BLaER1 treated with 17β-estradiol and CSF1 and Interleukin-3, amounts not matched to agents 10 nM and 100 nM (cell line): ENCODE measurements around the gene KCNN3.

Experiments
- H3K27ac ChIP-seq, 11 experiments: shearing (Covaris generic); formaldehyde crosslinking; 2 replicates each; pipeline ENCODE4 v1.8.1; 2022
- H3K27me3 ChIP-seq, 11 experiments: shearing (Covaris generic); formaldehyde crosslinking; 2 replicates each; pipeline ENCODE4 v1.8.1; 2022
- H3K36me3 ChIP-seq, 11 experiments: shearing (Covaris generic); formaldehyde crosslinking; 2 replicates each; pipeline ENCODE4 v1.8.1; 2022
- H3K4me1 ChIP-seq, 10 experiments: shearing (Covaris generic); formaldehyde crosslinking; 2 replicates each; pipeline ENCODE4 v1.8.1; 2022
- H3K4me2 ChIP-seq, 11 experiments: shearing (Covaris generic); formaldehyde crosslinking; 2 replicates each; pipeline ENCODE4 v1.8.1; 2022
- H3K4me3 ChIP-seq, 10 experiments: shearing (Covaris generic); formaldehyde crosslinking; 2 replicates each; pipeline ENCODE4 v1.8.1; 2022
- H3K9ac ChIP-seq, 11 experiments: shearing (Covaris generic); formaldehyde crosslinking; 2 replicates each; pipeline ENCODE4 v1.8.1; 2022
- H3K9me3 ChIP-seq, 11 experiments: shearing (Covaris generic); formaldehyde crosslinking; replicated peaks in 1 of 11; 2 replicates each; pipeline ENCODE4 v1.8.1; 2022
- H4K20me1 ChIP-seq, 11 experiments: shearing (Covaris generic); formaldehyde crosslinking; 2 replicates each; pipeline ENCODE4 v1.8.1; 2022
- Cebpa-rat ChIP-seq, 11 experiments: shearing (Covaris generic); IDR thresholded peaks; 2 replicates each; pipeline ENCODE4 v1.8.1; 2022

The KCNN3 gene

DNA sequence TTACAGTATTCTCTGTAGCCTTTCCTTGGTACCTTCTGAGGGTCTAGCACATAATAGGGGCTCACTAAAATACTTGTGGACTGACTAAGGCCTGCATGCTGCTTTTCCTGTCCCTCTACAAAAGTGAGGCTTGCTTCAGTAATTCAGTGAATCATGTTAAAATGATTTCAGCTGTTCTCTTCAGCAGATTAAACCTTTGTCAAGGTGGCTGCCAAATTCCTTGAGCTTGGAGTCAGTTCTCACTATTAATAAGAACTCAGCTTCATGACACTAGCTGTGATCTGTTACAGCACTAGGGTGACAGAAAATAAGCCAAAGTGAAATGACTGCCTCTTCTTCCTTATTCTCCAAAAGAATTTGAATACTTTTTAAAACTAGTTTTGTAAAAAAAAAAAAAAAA is 128.8 kb downstream of the KCNN3 start:
- Histone ChIP-seq H3K27me3 (no peaks in the 10 kb centered on the region; a peak in 3 of 22 replicates), H4K20me1 (no peaks in the 10 kb centered on the region), H3K4me2 (no peak overlapping the region), H3K4me3 (no peak overlapping the region), H3K36me3 (no peaks in the 10 kb centered on the region), H3K9ac (no peak overlapping the region), H3K4me1 (peaks cover 19 to 40% (median 31%) of the 10 kb centered on the region in 10 experiments), H3K9me3 (peaks cover 0 to 13% (median 0%) of the 10 kb centered on the region in 11 experiments; a peak in 3 of 22 replicates), H3K27ac (no peak overlapping the region)
- TF ChIP-seq Cebpa-rat (IDR thresholded peaks at IDR 0.05), result no peak

DNA sequence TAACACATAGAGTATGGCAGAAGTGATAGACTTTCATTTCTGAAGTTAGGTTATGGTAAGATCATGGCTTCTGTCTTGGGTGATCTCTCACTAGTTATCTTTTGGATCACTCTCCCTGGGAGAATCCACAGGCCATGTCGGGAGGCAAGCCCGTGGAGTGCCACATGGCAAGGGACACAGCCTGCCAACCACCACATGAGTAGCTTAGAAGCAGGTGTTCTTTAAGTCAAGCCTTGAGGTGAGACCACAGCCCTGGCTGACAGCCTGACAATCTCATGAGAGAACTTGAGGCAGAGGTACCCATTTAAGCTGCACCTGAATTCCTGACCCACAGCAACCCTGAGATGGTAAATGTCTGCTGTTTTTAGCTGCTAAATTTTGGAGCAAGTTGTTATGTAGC is 130.4 kb downstream of the KCNN3 start:
- H3K9ac ChIP-seq, result no peak overlapping the region
- H3K4me2 ChIP-seq, result no peak overlapping the region
- no peaks in the 10 kb centered on the region for H4K20me1 ChIP-seq
- no peaks in the 10 kb centered on the region; a peak in 2 of 22 replicates for H3K27me3 ChIP-seq
- H3K4me1 ChIP-seq, result peaks cover 16 to 40% (median 30%) of the 10 kb centered on the region in 10 experiments
- H3K9me3 ChIP-seq, result peaks cover 0 to 13% (median 0%) of the 10 kb centered on the region in 11 experiments; a peak in 3 of 22 replicates
- H3K4me3 ChIP-seq, result no peak overlapping the region
- no peaks in the 10 kb centered on the region for H3K36me3 ChIP-seq
- no peak for TF ChIP-seq Cebpa-rat (IDR thresholded peaks at IDR 0.05)
- H3K27ac ChIP-seq, result no peak overlapping the region

DNA sequence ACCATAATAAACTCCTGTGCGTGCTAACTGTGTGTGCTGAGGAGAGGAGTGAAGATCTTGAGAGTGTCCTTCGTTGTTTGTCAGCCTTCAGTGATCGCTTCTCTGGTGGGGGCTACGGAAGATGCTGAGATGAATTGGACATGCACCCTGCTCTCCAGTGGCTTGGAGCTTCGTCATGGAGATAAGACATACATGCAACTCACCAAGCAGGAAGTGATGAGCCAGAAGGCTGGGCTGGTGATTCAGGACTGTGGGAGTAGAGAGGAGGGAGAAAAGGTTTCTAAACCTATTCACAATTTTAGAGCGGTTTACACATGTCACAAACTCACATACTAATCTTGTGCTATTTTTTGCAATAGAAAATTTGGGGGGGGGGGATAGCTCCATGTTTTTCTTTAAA is 133.2 kb downstream of the KCNN3 start:
- Histone ChIP-seq H3K27ac (peak overlapping the region in 1 of 11 experiments; percentile 43; a peak in 1 of 22 replicates), H4K20me1 (no peaks in the 10 kb centered on the region), H3K4me3 (no peak overlapping the region), H3K9me3 (peaks cover 0 to 13% (median 0%) of the 10 kb centered on the region in 11 experiments; a peak in 3 of 22 replicates), H3K36me3 (no peaks in the 10 kb centered on the region), H3K4me2 (peak overlapping the region in 7 of 11 experiments; percentile 1 to 77 (median 39); a peak in 12 of 22 replicates), H3K9ac (no peak overlapping the region), H3K4me1 (peaks cover 36 to 63% (median 55%) of the 10 kb centered on the region in 10 experiments), H3K27me3 (no peaks in the 10 kb centered on the region)
- no peak for TF ChIP-seq Cebpa-rat (IDR thresholded peaks at IDR 0.05)

DNA sequence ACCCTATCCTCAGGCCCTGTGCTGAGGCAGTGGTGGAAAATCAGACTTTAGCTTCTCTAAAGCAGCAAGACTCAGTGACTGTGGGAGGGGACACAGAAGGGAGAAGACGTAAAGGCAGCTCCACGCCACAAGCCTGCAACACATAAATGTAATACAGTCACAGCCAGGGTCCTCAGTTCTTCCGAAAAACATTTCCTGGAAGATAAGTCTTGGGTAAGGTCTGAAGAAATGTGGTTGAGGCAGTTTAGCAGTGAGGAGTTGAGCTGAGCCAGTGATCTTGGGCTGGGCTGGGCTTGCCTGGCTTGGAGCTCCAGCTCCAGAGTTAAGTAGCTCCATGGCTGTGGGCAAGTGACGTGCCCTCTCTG is 134.3 kb downstream of the KCNN3 start:
- Histone ChIP-seq H3K4me3 (no peak overlapping the region), H3K27me3 (no peaks in the 10 kb centered on the region), H3K4me1 (peaks cover 36 to 69% (median 57%) of the 10 kb centered on the region in 10 experiments), H4K20me1 (no peaks in the 10 kb centered on the region), H3K27ac (peak overlapping the region in 2 of 11 experiments; percentile 36 to 43; a peak in 2 of 22 replicates), H3K4me2 (peak overlapping the region; percentile 6 to 77 (median 55)), H3K36me3 (no peaks in the 10 kb centered on the region), H3K9ac (no peak overlapping the region), H3K9me3 (peaks cover 0 to 10% (median 0%) of the 10 kb centered on the region in 11 experiments; a peak in 3 of 22 replicates)
- TF ChIP-seq Cebpa-rat (IDR thresholded peaks at IDR 0.05), result no peak

DNA sequence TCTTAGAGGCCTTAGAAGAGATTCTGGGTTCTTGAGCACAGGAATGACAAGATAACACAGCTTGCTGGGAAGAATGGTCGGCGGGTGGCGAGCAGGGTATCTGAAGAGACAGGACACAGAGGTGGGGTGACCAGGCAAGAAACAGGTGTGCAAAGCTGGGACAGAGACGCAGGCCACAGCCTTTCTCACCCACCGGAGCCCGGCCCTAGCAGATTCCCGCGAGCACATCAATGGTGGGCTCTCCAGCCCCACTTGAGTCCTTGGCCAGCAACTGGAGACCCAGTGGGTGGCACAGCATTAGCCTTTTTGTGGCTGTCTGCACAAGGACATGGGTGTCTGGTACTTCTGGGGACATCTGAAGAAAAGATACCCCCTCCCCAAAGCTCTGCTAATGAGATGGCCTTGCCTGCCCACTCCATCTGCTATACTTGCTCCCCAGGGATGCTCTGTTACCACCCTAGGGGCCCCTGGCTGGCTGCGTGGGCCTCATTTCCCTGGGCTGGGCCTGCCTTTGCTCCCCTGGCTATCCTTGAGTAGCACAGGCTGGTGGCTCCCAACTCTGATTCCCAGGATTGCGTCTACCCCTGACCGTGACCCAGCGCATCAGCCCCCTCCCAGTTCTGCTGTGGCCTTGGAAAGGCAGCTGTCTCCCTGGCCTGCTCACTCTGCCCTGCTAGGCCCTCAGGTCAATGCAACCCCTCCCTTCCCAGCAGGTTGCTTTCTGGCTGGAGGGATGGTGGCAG is 134.8 kb downstream of the KCNN3 start:
- no peaks in the 10 kb centered on the region for H4K20me1 ChIP-seq
- H3K9ac ChIP-seq, result no peak overlapping the region
- peak overlapping the region in 3 of 11 experiments; percentile 13 to 43 (median 36); a peak in 2 of 22 replicates for H3K27ac ChIP-seq
- H3K27me3 ChIP-seq, result no peaks in the 10 kb centered on the region
- H3K9me3 ChIP-seq, result peaks cover 0 to 4% (median 0%) of the 10 kb centered on the region in 11 experiments; a peak in 3 of 22 replicates
- H3K4me1 ChIP-seq, result peaks cover 36 to 75% (median 63%) of the 10 kb centered on the region in 10 experiments
- no peak overlapping the region for H3K4me3 ChIP-seq
- peak overlapping the region; percentile 6 to 77 (median 55); a peak in 21 of 22 replicates for H3K4me2 ChIP-seq
- no peak for TF ChIP-seq Cebpa-rat (IDR thresholded peaks at IDR 0.05)
- H3K36me3 ChIP-seq, result no peaks in the 10 kb centered on the region

GRCh38 chr1:154733621-154734020 is 136.5 kb downstream of the KCNN3 start:
- TF ChIP-seq Cebpa-rat (IDR thresholded peaks at IDR 0.05), result no peak
- Histone ChIP-seq H3K4me3 (no peak overlapping the region), H3K4me2 (peak overlapping the region; percentile 33 to 77 (median 64)), H3K9ac (no peak overlapping the region), H3K4me1 (peaks cover 36 to 91% (median 79%) of the 10 kb centered on the region in 10 experiments), H3K9me3 (no peaks in the 10 kb centered on the region), H3K27me3 (no peaks in the 10 kb centered on the region), H3K36me3 (no peaks in the 10 kb centered on the region), H3K27ac (peak overlapping the region in 3 of 11 experiments; percentile 2 to 20 (median 12); a peak in 2 of 22 replicates), H4K20me1 (no peaks in the 10 kb centered on the region)

DNA sequence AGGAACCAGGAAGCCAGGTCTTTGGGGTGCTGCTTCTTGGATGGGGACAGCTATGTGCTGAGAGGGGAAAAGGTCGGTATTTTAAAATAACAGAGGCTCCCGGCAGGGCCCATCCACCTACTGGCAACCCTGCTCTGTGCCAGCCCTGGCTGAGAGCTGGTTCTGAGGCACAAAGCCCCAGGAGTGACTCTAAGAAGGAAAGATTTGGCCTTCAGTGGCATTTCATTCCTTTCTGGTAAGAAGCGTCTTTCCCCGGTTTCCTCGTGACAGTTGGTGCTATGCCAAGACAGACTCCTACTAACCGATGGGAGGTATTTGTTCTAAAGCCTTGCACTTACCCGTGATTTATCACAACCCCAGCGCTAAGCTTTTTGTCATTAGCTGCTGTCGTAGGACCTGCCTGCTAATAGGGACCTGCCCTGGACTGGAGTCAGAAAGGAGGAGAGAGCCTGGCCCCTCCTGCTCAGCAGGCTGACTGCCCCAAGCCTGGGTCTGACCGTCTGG is 139.0 kb downstream of the KCNN3 start:
- Histone ChIP-seq H3K27ac (peak overlapping the region in 8 of 11 experiments; percentile 9 to 66 (median 54); a peak in 13 of 22 replicates), H3K9ac (peak overlapping the region in 3 of 11 experiments; percentile 13 to 49 (median 22); a peak in 3 of 22 replicates), H3K27me3 (no peaks in the 10 kb centered on the region), H3K36me3 (no peaks in the 10 kb centered on the region), H3K4me1 (peaks cover 36 to 90% (median 73%) of the 10 kb centered on the region in 10 experiments), H3K4me2 (peak overlapping the region in 8 of 11 experiments; percentile 11 to 76 (median 72); a peak in 14 of 22 replicates), H3K9me3 (no peaks in the 10 kb centered on the region), H4K20me1 (no peaks in the 10 kb centered on the region), H3K4me3 (no peak overlapping the region)
- no peak for TF ChIP-seq Cebpa-rat (IDR thresholded peaks at IDR 0.05)

GRCh38 chr1:154730259-154730658 is 139.8 kb downstream of the KCNN3 start:
- H3K9me3 ChIP-seq, result no peaks in the 10 kb centered on the region
- peak overlapping the region in 8 of 11 experiments; percentile 6 to 66 (median 54); a peak in 13 of 22 replicates for H3K27ac ChIP-seq
- no peaks in the 10 kb centered on the region for H3K36me3 ChIP-seq
- no peaks in the 10 kb centered on the region for H4K20me1 ChIP-seq
- peaks cover 30 to 89% (median 67%) of the 10 kb centered on the region in 10 experiments for H3K4me1 ChIP-seq
- no peak for TF ChIP-seq Cebpa-rat (IDR thresholded peaks at IDR 0.05)
- no peaks in the 10 kb centered on the region for H3K27me3 ChIP-seq
- H3K9ac ChIP-seq, result peak overlapping the region in 2 of 11 experiments; percentile 13 to 49; a peak in 3 of 22 replicates
- peak overlapping the region in 9 of 11 experiments; percentile 9 to 76 (median 72); a peak in 16 of 22 replicates for H3K4me2 ChIP-seq
- no peak overlapping the region for H3K4me3 ChIP-seq

GRCh38 chr1:154729577-154729976 is 140.5 kb downstream of the KCNN3 start:
- H3K36me3 ChIP-seq, result no peaks in the 10 kb centered on the region
- no peak overlapping the region for H3K9ac ChIP-seq
- H3K4me3 ChIP-seq, result no peak overlapping the region
- H3K27me3 ChIP-seq, result no peaks in the 10 kb centered on the region
- peak overlapping the region in 5 of 11 experiments; percentile 6 to 66 (median 61); a peak in 6 of 22 replicates for H3K27ac ChIP-seq
- peaks cover 23 to 82% (median 60%) of the 10 kb centered on the region in 10 experiments for H3K4me1 ChIP-seq
- H4K20me1 ChIP-seq, result no peaks in the 10 kb centered on the region
- H3K9me3 ChIP-seq, result no peaks in the 10 kb centered on the region
- no peak for TF ChIP-seq Cebpa-rat (IDR thresholded peaks at IDR 0.05)
- H3K4me2 ChIP-seq, result peak overlapping the region in 9 of 11 experiments; percentile 50 to 76 (median 72); a peak in 15 of 22 replicates
